GM12892 (cell line): Measurements from ENCODE around the gene AP2M1.
A peak's percentile ranks its signal among the peaks of the same experiment; 100 is the strongest.
"Not testable (repeated sequence)": the region's sequence is repeated elsewhere in the genome, so short reads cannot be mapped to it uniquely, and the experiment has no call there.

Experiments used
- DNase-seq: peaks from one replicate; pipeline ENCODE4 v3.0.0; 2011; ENCODE audit not compliant: insufficient read length
- FAIRE-seq: peaks from 2 replicates; lab custom pipeline; 2011; peaks lifted over from hg19 to GRCh38; lab: Jason Lieb, UNC
- POLR2A ChIP-seq: IDR thresholded peaks from 2 replicates; pipeline ENCODE4 v1.6.1; 2011; ENCODE audit warnings: low read depth, low read length, control low read depth
- POLR2AphosphoS5 ChIP-seq: IDR thresholded peaks from 2 replicates; pipeline ENCODE4 v1.6.1; 2011; ENCODE audit warnings: low read depth, low read length, control low read depth
- TAF1 ChIP-seq: IDR thresholded peaks from 2 replicates; pipeline ENCODE4 v1.6.1; 2011; ENCODE audit warnings: low read depth, mild to moderate bottlenecking, control low read depth, low read length, borderline replicate concordance

AP2M1 gene

GRCh38 chr3:184158404-184158803, 16.3 kb upstream of the AP2M1 start:
- no peak for FAIRE-seq
- no peak for TF ChIP-seq POLR2A
- TF ChIP-seq TAF1 = no peak
- no peak for TF ChIP-seq POLR2AphosphoS5
- DNase-seq = no peak

- no peak for TF ChIP-seq POLR2A
- no peak for TF ChIP-seq TAF1
- TF ChIP-seq POLR2AphosphoS5 = no peak
- no peak for DNase-seq
- no peak for FAIRE-seq
Measured at GRCh38 chr3:184160456-184160855, 14.2 kb upstream of the AP2M1 start.

GRCh38 chr3:184162571-184163070, 12.0 kb upstream of the AP2M1 start:
- DNase-seq, FAIRE-seq: not testable (repeated sequence)

DNA sequence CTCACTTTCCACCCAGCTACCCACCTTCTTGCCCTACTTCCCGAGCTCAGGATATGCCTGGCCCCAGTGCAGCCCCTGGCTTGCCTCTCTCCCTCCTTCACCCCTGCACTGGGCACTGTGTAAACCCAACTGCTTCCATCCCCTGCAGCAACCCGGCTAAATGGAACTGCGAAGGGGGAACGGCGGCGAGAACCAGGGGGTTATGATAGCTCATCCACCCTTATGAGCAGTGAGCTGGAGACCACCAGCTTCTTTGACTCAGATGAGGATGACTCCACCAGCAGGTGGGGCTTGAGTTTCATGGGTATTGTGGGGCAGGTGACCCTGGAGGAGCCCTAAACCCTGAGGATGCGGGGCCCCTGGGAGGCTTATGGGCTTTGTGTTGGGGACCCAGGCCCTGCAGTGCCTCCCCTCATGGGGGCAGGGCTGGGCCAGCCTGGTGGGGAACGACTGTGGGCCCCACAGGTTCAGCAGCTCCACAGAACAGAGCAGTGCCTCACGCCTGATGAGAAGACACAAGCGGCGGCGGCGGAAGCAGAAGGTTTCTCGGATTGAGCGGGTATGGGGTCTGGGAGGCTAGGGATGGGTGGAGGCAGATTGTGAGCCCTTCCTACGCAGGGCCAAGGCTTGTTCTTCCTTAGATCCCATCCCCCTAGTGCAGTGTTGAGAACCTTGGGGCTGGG, 9.9 kb upstream of the AP2M1 start:
- no peak for TF ChIP-seq TAF1
- TF ChIP-seq POLR2A = no peak
- DNase-seq (no peak), FAIRE-seq (no peak)

DNA sequence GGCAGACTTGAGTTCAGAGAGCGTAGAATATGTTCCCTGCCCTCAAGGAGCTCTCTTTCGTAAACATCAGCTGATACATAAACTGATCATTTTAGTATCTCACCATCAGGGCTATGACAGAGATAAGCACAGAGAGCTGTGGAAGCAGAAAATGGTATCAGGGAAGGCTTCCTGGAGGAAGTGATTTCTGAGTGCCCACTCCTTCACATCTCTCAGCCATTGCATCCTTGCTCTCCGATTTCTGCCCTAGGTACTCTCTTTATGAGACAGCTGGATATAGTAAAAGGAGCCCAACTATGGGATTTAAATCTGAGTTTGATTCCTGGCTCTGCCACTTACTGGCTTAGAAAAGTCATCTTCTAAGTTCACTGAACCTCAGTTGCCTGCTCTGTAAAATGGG, 9.1 kb upstream of the AP2M1 start:
- TF ChIP-seq TAF1 (no peak), POLR2AphosphoS5 (no peak), POLR2A (no peak)
- DNase-seq (no peak), FAIRE-seq (no peak)

DNA sequence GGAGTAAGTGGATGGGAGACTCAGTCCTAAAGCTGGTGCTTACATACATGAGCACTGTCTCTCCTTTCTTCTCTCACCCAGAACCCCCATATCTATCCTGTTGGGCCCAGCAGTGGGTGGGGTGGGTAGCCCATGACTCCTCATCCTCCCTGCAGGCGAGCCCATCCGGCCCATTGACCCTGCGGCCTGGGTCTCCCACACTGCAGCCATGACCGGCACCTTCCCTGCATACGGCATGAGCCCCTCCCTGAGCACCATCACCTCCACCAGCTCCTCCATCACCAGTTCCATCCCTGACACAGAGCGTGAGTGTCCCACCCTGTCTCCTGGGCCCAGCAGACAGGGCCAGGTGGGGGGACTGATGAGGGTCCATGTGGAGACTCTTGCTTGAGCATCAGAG, 8.0 kb upstream of the AP2M1 start:
- DNase-seq (no peak), FAIRE-seq (no peak)
- TF ChIP-seq TAF1 = no peak
- TF ChIP-seq POLR2A = no peak
- TF ChIP-seq POLR2AphosphoS5 = no peak

- TF ChIP-seq TAF1 (no peak), POLR2A (no peak), POLR2AphosphoS5 (no peak)
- no peak for DNase-seq
- no peak for FAIRE-seq
Measured at GRCh38 chr3:184167786-184168185, 6.9 kb upstream of the AP2M1 start.

DNA sequence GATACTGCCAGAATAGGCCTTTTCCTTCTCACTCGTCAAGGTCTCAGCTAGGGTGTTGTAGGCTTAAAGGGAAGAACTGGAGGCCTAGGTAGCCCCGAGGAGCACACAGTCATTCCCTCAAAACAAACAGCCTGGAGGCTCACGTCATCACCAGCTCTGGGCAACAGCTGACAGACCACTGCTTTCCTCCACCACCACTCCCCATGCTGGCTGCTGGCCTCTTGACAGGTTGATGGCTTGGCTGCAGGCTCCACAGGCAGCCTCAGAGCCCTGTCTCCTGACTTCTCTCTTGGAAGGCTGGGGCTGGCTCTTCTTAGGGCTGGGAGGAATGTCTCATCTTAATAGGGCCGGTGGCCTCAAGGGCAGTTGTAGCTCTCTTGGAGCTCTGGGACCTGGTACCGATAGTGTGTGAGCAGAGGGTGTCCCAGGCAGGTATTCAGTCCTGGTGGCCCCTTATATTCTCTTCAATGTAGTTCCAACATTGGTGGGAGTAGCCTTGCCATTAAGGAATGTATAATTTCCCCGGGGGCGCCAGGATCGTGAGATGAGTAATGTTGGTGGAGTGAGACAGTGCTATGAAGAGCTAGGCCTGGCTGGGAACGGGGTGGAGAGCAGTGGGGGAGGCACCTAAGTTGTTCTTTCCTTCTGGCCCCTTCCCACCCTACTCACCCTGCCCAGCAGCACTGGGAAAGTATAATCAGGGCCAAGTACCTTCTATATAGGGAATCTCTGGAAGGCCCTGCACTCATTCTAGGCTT, 6.1 kb upstream of the AP2M1 start:
- TF ChIP-seq POLR2A (no peak), POLR2AphosphoS5 (no peak), TAF1 (no peak)
- FAIRE-seq = no peak
- no peak for DNase-seq

DNA sequence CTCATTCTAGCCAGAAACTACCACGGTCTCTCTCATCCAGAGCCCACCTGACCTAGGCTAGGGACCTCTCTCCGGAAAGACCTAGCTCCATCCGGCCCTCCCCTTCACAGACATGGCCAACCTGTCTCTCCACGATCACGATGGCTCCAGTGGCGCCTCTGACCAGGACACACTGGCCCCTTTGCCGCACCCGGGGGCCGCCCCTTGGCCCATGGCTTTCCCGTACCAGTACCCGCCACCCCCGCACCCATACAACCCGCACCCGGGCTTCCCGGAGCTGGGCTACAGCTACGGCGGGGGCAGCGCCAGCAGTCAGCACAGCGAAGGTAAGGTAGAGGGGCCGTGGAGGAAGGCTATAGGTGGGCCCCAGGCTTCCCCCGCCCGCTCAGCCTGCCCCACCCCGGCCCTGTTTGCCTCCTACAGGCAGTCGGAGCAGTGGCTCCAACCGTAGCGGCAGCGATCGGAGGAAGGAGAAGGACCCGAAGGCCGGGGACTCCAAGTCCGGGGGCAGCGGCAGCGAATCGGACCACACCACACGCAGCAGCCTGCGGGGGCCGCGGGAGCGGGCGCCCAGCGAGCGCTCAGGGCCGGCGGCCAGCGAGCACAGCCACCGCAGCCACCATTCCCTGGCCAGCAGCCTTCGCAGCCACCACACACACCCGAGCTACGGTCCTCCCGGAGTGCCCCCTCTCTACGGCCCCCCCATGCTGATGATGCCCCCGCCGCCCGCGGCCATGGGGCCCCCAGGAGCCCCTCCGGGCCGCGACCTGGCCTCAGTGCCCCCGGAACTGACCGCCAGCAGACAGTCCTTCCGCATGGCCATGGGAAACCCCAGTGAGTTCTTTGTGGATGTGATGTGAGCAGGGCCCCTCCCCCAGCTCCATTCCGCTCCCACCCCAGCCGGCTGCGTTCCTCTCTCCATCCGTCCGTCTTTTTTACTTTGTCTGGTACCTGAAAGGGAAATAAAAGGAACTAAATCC, 4.5 kb upstream of the AP2M1 start:
- TF ChIP-seq POLR2A (no peak), TAF1 (no peak), POLR2AphosphoS5 (no peak)
- FAIRE-seq (no peak), DNase-seq (no peak)

- no peak for FAIRE-seq
- peak; percentile 51 for DNase-seq
- TF ChIP-seq POLR2AphosphoS5 (no peak), TAF1 (no peak), POLR2A (no peak)
Measured at GRCh38 chr3:184171562-184171961, 3.1 kb upstream of the AP2M1 start.

- DNase-seq (no peak), FAIRE-seq (no peak)
- TF ChIP-seq POLR2AphosphoS5 (no peak), POLR2A (no peak), TAF1 (no peak)
Measured at GRCh38 chr3:184172681-184173373, 1.8 kb upstream of the AP2M1 start.

DNA sequence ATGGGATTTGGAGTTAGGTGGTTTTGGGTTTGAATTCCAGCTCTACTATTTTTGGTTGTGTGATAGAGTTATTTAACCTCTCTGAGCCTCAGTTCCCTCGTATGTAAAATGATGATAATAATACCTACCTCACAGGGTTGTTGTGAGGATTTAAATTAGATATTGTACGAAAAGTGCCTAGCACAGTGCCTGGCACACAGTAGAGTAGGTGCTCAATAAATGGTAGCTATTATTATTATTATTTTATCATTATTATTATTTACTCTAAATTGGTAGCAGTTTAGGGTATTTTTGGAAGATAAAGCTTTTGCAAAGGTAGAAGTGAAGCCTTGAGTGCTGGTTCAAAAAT, 1.3 kb upstream of the AP2M1 start:
- no peak for TF ChIP-seq POLR2A
- TF ChIP-seq POLR2AphosphoS5 = no peak
- no peak for TF ChIP-seq TAF1
- DNase-seq = no peak
- no peak for FAIRE-seq
